Measurements from ENCODE around the gene PNPLA1.
A peak's percentile ranks its signal among the peaks of the same experiment; 100 is the strongest.

Gene PNPLA1

GRCh38 chr6:36242161-36242560 lies 27.7 kb upstream of the PNPLA1 start:
- Mint-ChIP-seq H3K27ac (peak overlapping the region; percentile 83), H3K4me1 (peaks cover 26% of the 10 kb centered on the region), H3K4me3 (peak overlapping the region; percentile 50), H3K27me3 (no peaks in the 10 kb centered on the region), H3K36me3 (no peaks in the 10 kb centered on the region), H3K9me3 (no peaks in the 10 kb centered on the region)
- ATAC-seq, result peak; percentile 22

GRCh38 chr6:36242626-36243025 lies 27.2 kb upstream of the PNPLA1 start:
- no peaks in the 10 kb centered on the region for H3K36me3 Mint-ChIP-seq
- peak overlapping the region; percentile 83 for H3K27ac Mint-ChIP-seq
- peaks cover 26% of the 10 kb centered on the region for H3K4me1 Mint-ChIP-seq
- H3K27me3 Mint-ChIP-seq, result no peaks in the 10 kb centered on the region
- no peak overlapping the region for H3K4me3 Mint-ChIP-seq
- no peaks in the 10 kb centered on the region for H3K9me3 Mint-ChIP-seq
- ATAC-seq, result no peak

GRCh38 chr6:36243562-36244212 lies 26.2 kb upstream of the PNPLA1 start:
- no peak for ATAC-seq
- H3K4me3 Mint-ChIP-seq, result no peak overlapping the region
- H3K27me3 Mint-ChIP-seq, result no peaks in the 10 kb centered on the region
- H3K4me1 Mint-ChIP-seq, result peaks cover 26% of the 10 kb centered on the region
- H3K9me3 Mint-ChIP-seq, result no peaks in the 10 kb centered on the region
- H3K36me3 Mint-ChIP-seq, result no peaks in the 10 kb centered on the region
- H3K27ac Mint-ChIP-seq, result no peak overlapping the region

- H3K36me3 Mint-ChIP-seq, result no peaks in the 10 kb centered on the region
- H3K4me3 Mint-ChIP-seq, result no peak overlapping the region
- no peaks in the 10 kb centered on the region for H3K9me3 Mint-ChIP-seq
- no peak for ATAC-seq
- H3K4me1 Mint-ChIP-seq, result peaks cover 26% of the 10 kb centered on the region
- H3K27ac Mint-ChIP-seq, result no peak overlapping the region
- H3K27me3 Mint-ChIP-seq, result no peaks in the 10 kb centered on the region
Observed at GRCh38 chr6:36244641-36245280, 25.1 kb upstream of the PNPLA1 start.

GRCh38 chr6:36245572-36246061 lies 24.2 kb upstream of the PNPLA1 start:
- H3K9me3 Mint-ChIP-seq, result no peaks in the 10 kb centered on the region
- H3K4me1 Mint-ChIP-seq, result peaks cover 26% of the 10 kb centered on the region
- ATAC-seq, result no peak
- H3K27ac Mint-ChIP-seq, result no peak overlapping the region
- H3K36me3 Mint-ChIP-seq, result no peaks in the 10 kb centered on the region
- H3K4me3 Mint-ChIP-seq, result no peak overlapping the region
- H3K27me3 Mint-ChIP-seq, result no peaks in the 10 kb centered on the region

GRCh38 chr6:36246506-36247268 lies 23.2 kb upstream of the PNPLA1 start:
- Mint-ChIP-seq H3K4me3 (no peak overlapping the region), H3K4me1 (peaks cover 20% of the 10 kb centered on the region), H3K36me3 (no peaks in the 10 kb centered on the region), H3K27me3 (no peaks in the 10 kb centered on the region), H3K9me3 (no peaks in the 10 kb centered on the region), H3K27ac (no peak overlapping the region)
- no peak for ATAC-seq

GRCh38 chr6:36247693-36248092 lies 22.2 kb upstream of the PNPLA1 start:
- Mint-ChIP-seq H3K4me3 (no peak overlapping the region), H3K27ac (no peak overlapping the region), H3K36me3 (no peaks in the 10 kb centered on the region), H3K4me1 (peaks cover 10% of the 10 kb centered on the region), H3K27me3 (no peaks in the 10 kb centered on the region), H3K9me3 (no peaks in the 10 kb centered on the region)
- ATAC-seq, result no peak

- no peak for ATAC-seq
- H3K9me3 Mint-ChIP-seq, result no peaks in the 10 kb centered on the region
- H3K36me3 Mint-ChIP-seq, result no peaks in the 10 kb centered on the region
- no peak overlapping the region for H3K4me3 Mint-ChIP-seq
- H3K4me1 Mint-ChIP-seq, result peaks cover 10% of the 10 kb centered on the region
- no peak overlapping the region for H3K27ac Mint-ChIP-seq
- H3K27me3 Mint-ChIP-seq, result no peaks in the 10 kb centered on the region
Observed at GRCh38 chr6:36248980-36249379, 20.9 kb upstream of the PNPLA1 start.

- H3K9me3 Mint-ChIP-seq, result no peaks in the 10 kb centered on the region
- ATAC-seq, result no peak
Observed at GRCh38 chr6:36249536-36249935, 20.3 kb upstream of the PNPLA1 start.

GRCh38 chr6:36252005-36252404 lies 17.9 kb upstream of the PNPLA1 start:
- Mint-ChIP-seq H3K27ac (no peak overlapping the region), H3K4me1 (no peaks in the 10 kb centered on the region), H3K9me3 (no peaks in the 10 kb centered on the region), H3K27me3 (no peaks in the 10 kb centered on the region), H3K36me3 (peaks cover 2% of the 10 kb centered on the region), H3K4me3 (no peak overlapping the region)
- ATAC-seq, result no peak

More at GRCh38 chr6:36249536-36249935, 20.3 kb upstream of the PNPLA1 start:
- no peaks in the 10 kb centered on the region for H3K36me3 Mint-ChIP-seq
- H3K27ac Mint-ChIP-seq, result no peak overlapping the region
- H3K4me1 Mint-ChIP-seq, result peaks cover 10% of the 10 kb centered on the region
- no peak overlapping the region for H3K4me3 Mint-ChIP-seq
- no peaks in the 10 kb centered on the region for H3K27me3 Mint-ChIP-seq

- H3K27me3 Mint-ChIP-seq, result peaks cover 15% of the 10 kb centered on the region
- H3K9me3 Mint-ChIP-seq, result peaks cover 3% of the 10 kb centered on the region
- H3K4me1 Mint-ChIP-seq, result no peaks in the 10 kb centered on the region
- no peak overlapping the region for H3K4me3 Mint-ChIP-seq
- H3K36me3 Mint-ChIP-seq, result no peaks in the 10 kb centered on the region
- H3K27ac Mint-ChIP-seq, result no peak overlapping the region
- no peak for ATAC-seq
Observed at GRCh38 chr6:36263390-36264000, 6.4 kb upstream of the PNPLA1 start.

- H3K27ac Mint-ChIP-seq, result no peak overlapping the region
- no peak for ATAC-seq
- H3K36me3 Mint-ChIP-seq, result no peaks in the 10 kb centered on the region
- peaks cover 38% of the 10 kb centered on the region for H3K27me3 Mint-ChIP-seq
- H3K4me1 Mint-ChIP-seq, result no peaks in the 10 kb centered on the region
- H3K4me3 Mint-ChIP-seq, result no peak overlapping the region
- peaks cover 3% of the 10 kb centered on the region for H3K9me3 Mint-ChIP-seq
Observed at GRCh38 chr6:36265744-36266143, 4.1 kb upstream of the PNPLA1 start.

GRCh38 chr6:36266913-36267644 lies 2.8 kb upstream of the PNPLA1 start:
- no peak for ATAC-seq
- Mint-ChIP-seq H3K36me3 (no peaks in the 10 kb centered on the region), H3K4me1 (no peaks in the 10 kb centered on the region), H3K27ac (no peak overlapping the region), H3K27me3 (peaks cover 42% of the 10 kb centered on the region), H3K9me3 (peaks cover 3% of the 10 kb centered on the region), H3K4me3 (no peak overlapping the region)

GRCh38 chr6:36267731-36268477 lies 2.0 kb upstream of the PNPLA1 start:
- peaks cover 3% of the 10 kb centered on the region for H3K9me3 Mint-ChIP-seq
- no peaks in the 10 kb centered on the region for H3K4me1 Mint-ChIP-seq
- H3K4me3 Mint-ChIP-seq, result no peak overlapping the region
- no peak overlapping the region for H3K27ac Mint-ChIP-seq
- no peaks in the 10 kb centered on the region for H3K36me3 Mint-ChIP-seq
- ATAC-seq, result no peak
- peaks cover 40% of the 10 kb centered on the region for H3K27me3 Mint-ChIP-seq
